Caco-2 (cell line): ENCODE data around the gene HES2. TPM values are rescaled to one million over a fixed set of nuclear protein-coding genes. Genes with fewer than 3 reads are reported as not detected.

Experiments used
- Bru-seq: library from RNA; stranded (reverse); fragments of 400-500 nt; gene quantifications from one replicate; lab custom pipeline; 2021; lab: Mats Ljungman, UMichigan
- BruChase-seq, 2 experiments: library from RNA; stranded (reverse); fragments of 400-500 nt; gene quantifications; one replicate each; lab custom pipeline; 2021; lab: Mats Ljungman, UMichigan
- BruUV-seq: library from RNA; stranded (reverse); fragments of 400-500 nt; replicated peaks from 2 replicates; lab custom pipeline; 2021; lab: Mats Ljungman, UMichigan
- CTCF ChIA-PET: fragments of 300-600 bp; sonication (Branson Sonifier 250); formaldehyde crosslinking; loops from one replicate; lab custom pipeline; 2022; ENCODE audit warnings: antibody characterized with exemption; lab: Charles Lee
- POLR2A ChIA-PET: fragments of 300-600 bp; sonication (Branson Sonifier 250); formaldehyde crosslinking; loops from one replicate; lab custom pipeline; 2022; ENCODE audit warnings: antibody characterized with exemption; lab: Charles Lee
- DNase-seq, 2 experiments: peaks; one replicate each; pipeline versions ENCODE4 v3.0.0 to v3.0.0-alpha.2; 2020 to 2022
- H3K27me3 ChIP-seq: replicated peaks from 2 replicates; pipeline ENCODE4 v1.6.0; 2011; ENCODE audit warnings: low read length; ENCODE audit not compliant: control insufficient read depth, insufficient read depth
- H3K36me3 ChIP-seq: 2 replicates; pipeline ENCODE4 v1.5.1; 2011; ENCODE audit warnings: low read length; ENCODE audit not compliant: control insufficient read depth, insufficient read depth
- H3K4me1 ChIP-seq: fragments of 250-450 bp; sonication (Bioruptor Pico); 2 replicates; pipeline ENCODE4 v1.5.1; 2020; ENCODE audit warnings: mild to moderate bottlenecking
- H3K4me3 ChIP-seq: 2 replicates; pipeline ENCODE4 v1.5.1; 2011; ENCODE audit warnings: low read depth, mild to moderate bottlenecking, control low read depth, low read length
- H3K9me3 ChIP-seq: fragments of 250-450 bp; sonication (Bioruptor Pico); 2 replicates; pipeline ENCODE4 v1.5.1; 2020; ENCODE audit warnings: mild to moderate bottlenecking, moderate library complexity
- H3K27ac Mint-ChIP-seq: one replicate; pipeline ENCODE4 v1.8.0; 2022; ENCODE audit warnings: mixed read lengths; ENCODE audit not compliant: unreplicated experiment
- H3K27me3 Mint-ChIP-seq: one replicate; pipeline ENCODE4 v1.8.0; 2022; ENCODE audit warnings: mixed read lengths; ENCODE audit not compliant: insufficient read depth, unreplicated experiment
- H3K36me3 Mint-ChIP-seq: one replicate; pipeline ENCODE4 v1.8.0; 2022; ENCODE audit warnings: mild to moderate bottlenecking, mixed read lengths; ENCODE audit not compliant: insufficient read depth, unreplicated experiment
- H3K4me1 Mint-ChIP-seq: one replicate; pipeline ENCODE4 v1.8.0; 2022; ENCODE audit warnings: low read depth, mixed read lengths; ENCODE audit not compliant: unreplicated experiment
- H3K4me3 Mint-ChIP-seq: one replicate; pipeline ENCODE4 v1.8.0; 2022; ENCODE audit warnings: mild to moderate bottlenecking, moderate library complexity, mixed read lengths; ENCODE audit not compliant: unreplicated experiment
- H3K9me3 Mint-ChIP-seq: one replicate; pipeline ENCODE4 v1.8.0; 2022; ENCODE audit warnings: mixed read lengths; ENCODE audit not compliant: unreplicated experiment
- intact Hi-C: fragments of 100-400 bp; cut with micrococcal nuclease; formaldehyde crosslinking; loops from one replicate; pipeline ENCODE4 v1.10.0; 2022; ENCODE audit not compliant: unreplicated experiment
- long read RNA-seq: library from polyadenylated mRNA; stranded (forward); transcript quantifications from one replicate; pipeline ENCODE4 v2.0.0, GENCODE V29; 2022
- total RNA-seq: library from RNA; stranded (reverse); gene quantifications from 2 replicates; pipeline ENCODE4 v1.2.3, GENCODE V29; 2022
- TF ChIP-seq, protein P1 (sequence below), 2 experiments: fragments of 200-600 bp in 1 of 2; IDR thresholded peaks; 1 replicate in 1 of 2; 2 replicates in 1 of 2; pipeline versions ENCODE4 v1.5.1 to v1.8.0; 2011 to 2022; ENCODE audit warnings: antibody characterized with exemption in 1 of 2, control low read depth in 1 of 2, inconsistent platforms in 1 of 2, low read depth in 1 of 2, low read length in 1 of 2, mild to moderate bottlenecking in 1 of 2, moderate library complexity in 1 of 2; ENCODE audit not compliant: insufficient read depth in 1 of 2, severe bottlenecking in 1 of 2, unreplicated experiment in 1 of 2

The HES2 gene, protein sequence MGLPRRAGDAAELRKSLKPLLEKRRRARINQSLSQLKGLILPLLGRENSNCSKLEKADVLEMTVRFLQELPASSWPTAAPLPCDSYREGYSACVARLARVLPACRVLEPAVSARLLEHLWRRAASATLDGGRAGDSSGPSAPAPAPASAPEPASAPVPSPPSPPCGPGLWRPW
- 0.37 and 0.91 TPM in 2 replicates for total RNA-seq
- Bru-seq, nascent RNA = percentile 20 among the genes with signal in this experiment
- BruChase-seq, experiment 1, labeled RNA remaining after a 2-hour chase = percentile 17 among the genes with signal in this experiment
- BruChase-seq, experiment 2, labeled RNA remaining after a 6-hour chase = percentile 21 among the genes with signal in this experiment
- long read RNA-seq = 0 reads

DNA sequence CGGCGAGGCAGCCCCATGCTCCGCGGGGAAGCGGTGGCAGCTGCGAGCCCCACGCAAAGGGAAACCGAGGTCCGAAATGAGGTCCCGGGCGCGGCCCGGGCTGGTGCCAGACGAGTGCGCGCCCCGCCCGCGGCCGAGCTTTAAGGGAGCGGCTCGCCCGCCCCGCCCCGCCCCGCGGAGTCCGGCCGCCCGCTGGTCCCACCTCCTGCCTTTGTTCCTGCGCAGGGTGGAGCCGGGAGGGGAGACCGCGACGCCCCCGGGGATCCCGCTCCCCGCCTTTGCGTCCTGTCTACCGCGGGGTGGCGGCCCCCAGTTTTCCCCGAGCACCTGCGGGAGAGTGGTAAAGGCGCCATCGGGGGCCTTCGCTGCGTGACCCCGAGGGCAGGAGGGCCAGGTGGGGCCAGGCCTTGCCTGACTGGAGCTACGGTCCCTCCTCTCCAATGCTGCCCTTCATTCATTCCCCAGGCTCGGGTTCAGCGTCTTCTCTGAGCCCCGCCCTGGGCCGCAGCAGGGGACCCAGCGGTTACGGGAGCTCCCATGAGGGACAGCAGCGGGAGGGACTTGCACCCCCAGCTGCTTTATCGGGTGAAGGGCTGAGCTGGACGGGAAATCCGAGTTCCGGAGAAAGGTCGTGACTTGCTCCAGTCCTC, at the start of gene HES2:
HES2 (minus strand) TSS at position 116 of the 650 bp plus-strand sequence; CDS start at position 17, 99 bp downstream.
- Mint-ChIP-seq H3K4me3 (peak within 1 kb of the TSS; percentile 63), H3K9me3 (no peaks in the 10 kb centered on the region), H3K27ac (no peak within 1 kb of the TSS), H3K36me3 (no peaks in the 10 kb centered on the region), H3K4me1 (peaks cover 6% of the 10 kb centered on the region), H3K27me3 (peaks cover 7% of the 10 kb centered on the region)
- Histone ChIP-seq H3K4me3 (peak within 1 kb of the TSS; percentile 40), H3K4me1 (peaks cover 18% of the 10 kb centered on the region), H3K9me3 (no peaks in the 10 kb centered on the region), H3K36me3 (no peaks in the 10 kb centered on the region), H3K27me3 (peaks cover 2% of the 10 kb centered on the region)
- CTCF ChIA-PET = interaction anchor here (0.5 to 2.2 kb wide), 5 partner anchors 11 to 72 kb away, joined by 3 to 12 read pairs (median 3); no protein-coding TSS in a partner anchor
- POLR2A ChIA-PET = interaction anchor here (0.7 kb wide), 1 partner anchor 26 kb away, joined by 10 read pairs; no protein-coding TSS in a partner anchor
- peak in 1 of 2 experiments; percentile 47 for DNase-seq
- TF ChIP-seq, protein P1, sequence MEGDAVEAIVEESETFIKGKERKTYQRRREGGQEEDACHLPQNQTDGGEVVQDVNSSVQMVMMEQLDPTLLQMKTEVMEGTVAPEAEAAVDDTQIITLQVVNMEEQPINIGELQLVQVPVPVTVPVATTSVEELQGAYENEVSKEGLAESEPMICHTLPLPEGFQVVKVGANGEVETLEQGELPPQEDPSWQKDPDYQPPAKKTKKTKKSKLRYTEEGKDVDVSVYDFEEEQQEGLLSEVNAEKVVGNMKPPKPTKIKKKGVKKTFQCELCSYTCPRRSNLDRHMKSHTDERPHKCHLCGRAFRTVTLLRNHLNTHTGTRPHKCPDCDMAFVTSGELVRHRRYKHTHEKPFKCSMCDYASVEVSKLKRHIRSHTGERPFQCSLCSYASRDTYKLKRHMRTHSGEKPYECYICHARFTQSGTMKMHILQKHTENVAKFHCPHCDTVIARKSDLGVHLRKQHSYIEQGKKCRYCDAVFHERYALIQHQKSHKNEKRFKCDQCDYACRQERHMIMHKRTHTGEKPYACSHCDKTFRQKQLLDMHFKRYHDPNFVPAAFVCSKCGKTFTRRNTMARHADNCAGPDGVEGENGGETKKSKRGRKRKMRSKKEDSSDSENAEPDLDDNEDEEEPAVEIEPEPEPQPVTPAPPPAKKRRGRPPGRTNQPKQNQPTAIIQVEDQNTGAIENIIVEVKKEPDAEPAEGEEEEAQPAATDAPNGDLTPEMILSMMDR (IDR thresholded peaks at IDR 0.05; ENCODE audit: insufficient read depth in 1 of 2, low read depth in 1 of 2, low read length in 1 of 2, severe bottlenecking in 1 of 2, unreplicated experiment in 1 of 2) = no peak
- no TSS peak for BruUV-seq
- intact Hi-C loops = no loop called here

DNA sequence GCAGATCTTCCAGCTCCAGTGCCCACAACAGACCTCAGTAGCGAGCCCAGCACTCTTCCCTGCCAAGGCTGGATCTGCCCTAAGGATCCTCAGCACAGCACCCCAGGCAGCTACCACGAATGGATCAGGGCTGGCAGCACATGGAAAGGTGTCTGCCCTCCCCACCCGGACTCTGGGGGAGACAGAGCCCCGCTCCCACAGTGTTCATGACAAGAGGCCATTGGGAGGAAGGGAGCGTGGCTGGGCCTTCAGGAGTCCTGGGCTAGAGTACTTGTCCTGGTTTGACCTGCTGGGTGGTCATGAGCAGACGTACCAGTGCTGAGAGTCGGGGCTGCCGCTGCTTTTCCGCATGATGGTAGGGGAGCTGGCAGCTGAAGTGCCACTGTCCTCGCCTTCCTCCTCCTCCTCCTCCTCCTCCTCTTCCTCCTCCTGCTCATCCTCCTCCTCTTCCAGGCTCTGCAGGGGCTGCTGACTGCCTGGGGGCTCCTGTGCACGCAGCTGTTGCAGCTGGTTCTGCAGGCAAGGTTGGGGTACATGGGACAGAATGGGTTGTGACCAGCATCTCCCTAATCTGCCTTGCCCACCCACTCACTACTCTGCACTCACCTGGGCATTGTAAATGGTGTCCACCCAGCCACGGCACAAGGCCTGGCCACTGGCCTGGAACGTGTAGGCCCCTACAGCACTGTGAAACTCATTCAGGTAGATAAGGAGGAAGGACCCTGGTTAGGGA, 49.2 kb upstream of the HES2 start:
- Histone ChIP-seq H3K36me3 (peaks cover 4% of the 10 kb centered on the region), H3K27me3 (no peaks in the 10 kb centered on the region), H3K4me1 (peaks cover 13% of the 10 kb centered on the region), H3K4me3 (no peak overlapping the region), H3K9me3 (no peaks in the 10 kb centered on the region)
- ChIA-PET CTCF (no interaction called here), POLR2A (no interaction called here)
- Mint-ChIP-seq H3K27me3 (no peaks in the 10 kb centered on the region), H3K4me1 (no peaks in the 10 kb centered on the region), H3K4me3 (no peak overlapping the region), H3K9me3 (no peaks in the 10 kb centered on the region), H3K36me3 (peaks cover 7% of the 10 kb centered on the region), H3K27ac (no peak overlapping the region)
- DNase-seq = no peak
- no TSS peak for BruUV-seq
- TF ChIP-seq, protein P1 (IDR thresholded peaks at IDR 0.05; ENCODE audit: insufficient read depth in 1 of 2, low read depth in 1 of 2, low read length in 1 of 2, severe bottlenecking in 1 of 2, unreplicated experiment in 1 of 2) = no peak
- intact Hi-C loops = no loop called here
